ENCODE measurements around the gene ARFGEF3.

ARFGEF3 gene

GRCh38 chr6:138267971-138268895, 106.5 kb downstream of the ARFGEF3 start:
- no peak overlapping the region for H3K27ac ChIP-seq
- TF ChIP-seq CTCF (IDR thresholded peaks at IDR 0.05; ENCODE audit: low read depth, low read length): no peak

GRCh38 chr6:138271451-138271850, 109.7 kb downstream of the ARFGEF3 start:
- no peak for TF ChIP-seq CTCF (IDR thresholded peaks at IDR 0.05; ENCODE audit: low read depth, low read length)
- Histone ChIP-seq H3K27ac (no peak overlapping the region), H3K27me3 (ENCODE audit: insufficient read depth, low read depth, severe bottlenecking) (no peaks in the 10 kb centered on the region), H3K9me3 (ENCODE audit: severe bottlenecking) (no peaks in the 10 kb centered on the region), H3K4me3 (ENCODE audit: low read depth, low read length) (no peak overlapping the region), H3K36me3 (no peaks in the 10 kb centered on the region)
- no peak for DNase-seq

More at GRCh38 chr6:138267971-138268895, 106.5 kb downstream of the ARFGEF3 start:
- no peak for DNase-seq
- H3K36me3 ChIP-seq: no peaks in the 10 kb centered on the region; the same call in 1 of the 2 replicates
- no peaks in the 10 kb centered on the region for H3K27me3 ChIP-seq (ENCODE audit: insufficient read depth, low read depth, severe bottlenecking)
- H3K9me3 ChIP-seq (ENCODE audit: severe bottlenecking): no peaks in the 10 kb centered on the region
- no peak overlapping the region for H3K4me3 ChIP-seq (ENCODE audit: low read depth, low read length)

DNA sequence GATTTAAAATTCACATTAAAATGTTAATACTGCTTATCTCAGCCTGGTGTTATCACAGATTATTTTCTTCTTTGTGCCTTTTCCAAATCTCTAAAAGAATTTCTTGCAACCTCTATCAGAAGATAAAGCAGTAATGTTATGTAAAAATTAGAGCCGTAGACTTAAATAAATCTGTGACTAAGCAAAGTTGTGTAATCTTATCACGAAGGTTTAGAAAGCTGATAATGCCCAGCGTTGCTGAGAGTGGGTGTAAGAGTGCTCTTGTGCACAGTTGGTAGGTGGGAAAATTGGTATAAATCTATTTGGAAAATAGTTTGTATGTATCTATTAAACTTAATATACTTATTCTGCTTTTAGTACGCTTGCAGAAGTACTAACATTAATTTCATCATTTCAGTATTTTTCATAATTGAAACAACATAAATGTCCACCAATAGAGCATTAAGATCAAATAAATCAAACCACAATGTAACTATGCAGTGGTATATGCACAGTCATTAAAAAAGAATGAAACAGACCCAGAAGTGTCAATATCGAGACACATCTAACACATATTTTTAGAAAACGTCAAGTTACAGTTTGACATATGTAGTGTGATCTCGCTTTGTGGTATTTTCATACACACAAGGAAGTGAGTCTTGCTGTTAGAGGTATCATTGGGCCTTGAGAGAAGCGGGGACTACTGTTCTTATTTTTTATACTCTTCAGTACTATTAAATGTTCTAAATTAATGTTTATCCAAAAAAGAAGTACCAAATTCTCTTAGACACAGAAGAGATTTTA, 111.0 kb downstream of the ARFGEF3 start:
- no peak for TF ChIP-seq CTCF (IDR thresholded peaks at IDR 0.05; ENCODE audit: low read depth, low read length)
- no peaks in the 10 kb centered on the region for H3K27me3 ChIP-seq (ENCODE audit: insufficient read depth, low read depth, severe bottlenecking)
- H3K9me3 ChIP-seq (ENCODE audit: severe bottlenecking): no peaks in the 10 kb centered on the region
- no peak for DNase-seq
- no peak overlapping the region for H3K4me3 ChIP-seq (ENCODE audit: low read depth, low read length)
- H3K27ac ChIP-seq: no peak overlapping the region
- H3K36me3 ChIP-seq: no peaks in the 10 kb centered on the region

GRCh38 chr6:138275976-138276375, 114.2 kb downstream of the ARFGEF3 start:
- Histone ChIP-seq H3K27ac (no peak overlapping the region), H3K36me3 (no peaks in the 10 kb centered on the region), H3K9me3 (ENCODE audit: severe bottlenecking) (no peaks in the 10 kb centered on the region), H3K27me3 (ENCODE audit: insufficient read depth, low read depth, severe bottlenecking) (no peaks in the 10 kb centered on the region), H3K4me3 (ENCODE audit: low read depth, low read length) (no peak overlapping the region)
- DNase-seq: no peak
- TF ChIP-seq CTCF (IDR thresholded peaks at IDR 0.05; ENCODE audit: low read depth, low read length): no peak

DNA sequence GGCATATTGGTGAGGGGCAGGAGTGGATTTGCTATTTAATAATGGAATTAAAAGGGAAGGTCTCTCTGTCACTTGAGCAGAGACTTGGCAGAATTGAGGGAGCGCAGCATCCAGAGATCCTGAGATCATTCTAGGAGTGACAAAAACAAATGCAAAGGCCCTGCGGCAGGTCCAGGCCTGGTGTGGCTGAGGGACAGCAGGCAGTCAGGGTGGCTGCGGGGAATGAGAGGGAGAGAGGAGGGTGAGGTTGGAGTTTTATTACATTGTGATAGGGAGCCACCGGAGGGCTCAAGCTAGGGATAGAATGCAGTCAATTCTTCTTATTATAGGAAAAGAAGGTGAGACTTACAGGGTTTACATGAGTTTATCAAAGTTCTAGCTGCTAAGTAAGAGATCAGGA, 116.1 kb downstream of the ARFGEF3 start:
- DNase-seq: no peak
- Histone ChIP-seq H3K9me3 (ENCODE audit: severe bottlenecking) (no peaks in the 10 kb centered on the region), H3K36me3 (no peaks in the 10 kb centered on the region), H3K27me3 (ENCODE audit: insufficient read depth, low read depth, severe bottlenecking) (no peaks in the 10 kb centered on the region), H3K27ac (no peak overlapping the region), H3K4me3 (ENCODE audit: low read depth, low read length) (no peak overlapping the region)
- TF ChIP-seq CTCF (IDR thresholded peaks at IDR 0.05; ENCODE audit: low read depth, low read length): no peak
